CD8-positive, alpha-beta memory T cell (primary cell): ENCODE measurements around the gene LBR. TPM values are rescaled to one million over a fixed set of nuclear protein-coding genes. Genes with fewer than 3 reads are reported as not detected.
A peak's percentile ranks its signal among the peaks of the same experiment; 100 is the strongest.

Source experiments
- CTCF ChIA-PET: fragments of 350-600 bp; sonication (Branson Sonifier 250); formaldehyde crosslinking; loops from one replicate; lab custom pipeline; 2021; ENCODE audit warnings: antibody characterized with exemption; lab: Charles Lee
- POLR2A ChIA-PET: fragments of 350-600 bp; sonication (Branson Sonifier 250); formaldehyde crosslinking; loops from one replicate; lab custom pipeline; 2021; ENCODE audit warnings: antibody characterized with exemption; lab: Charles Lee
- DNase-seq, 5 donors: peaks; one replicate each; pipeline versions ENCODE4 v3.0.0 to v3.0.0-alpha.2; 2020 to 2022; ENCODE audit warnings: mixed read lengths in 1 of 5
- H3K27ac ChIP-seq: one replicate; pipeline ENCODE4 v1.7.0; 2013; ENCODE audit warnings: low read depth, mild to moderate bottlenecking, low read length, moderate library complexity
- H3K27me3 ChIP-seq: 2 replicates; pipeline ENCODE4 v1.7.0; 2013; ENCODE audit warnings: low read length, mild to moderate bottlenecking; ENCODE audit not compliant: insufficient read depth, poor library complexity, severe bottlenecking
- H3K36me3 ChIP-seq: 2 replicates; pipeline ENCODE4 v1.7.0; 2013; ENCODE audit warnings: mild to moderate bottlenecking, low read length, moderate library complexity; ENCODE audit not compliant: insufficient read depth
- H3K4me1 ChIP-seq: 2 replicates; pipeline ENCODE4 v1.7.0; 2013; ENCODE audit warnings: mild to moderate bottlenecking, low read length, moderate library complexity; ENCODE audit not compliant: insufficient read depth
- H3K4me3 ChIP-seq: 2 replicates; pipeline ENCODE4 v1.7.0; 2013; ENCODE audit warnings: mild to moderate bottlenecking, low read length
- H3K9me3 ChIP-seq: 2 replicates; pipeline ENCODE4 v1.7.0; 2013; ENCODE audit warnings: mild to moderate bottlenecking, low read length
- H3K27ac Mint-ChIP-seq, 8 donors: one replicate each; pipeline ENCODE4 v1.8.0; 2020 to 2021; ENCODE audit warnings: mixed read lengths in 8 of 8, mild to moderate bottlenecking in 6 of 8, inconsistent platforms in 3 of 8, moderate library complexity in 3 of 8
- H3K27me3 Mint-ChIP-seq, 2 donors: one replicate each; pipeline ENCODE4 v1.8.0; 2020 to 2021; ENCODE audit warnings: mixed read lengths in 2 of 2, mild to moderate bottlenecking in 1 of 2, moderate library complexity in 1 of 2
- H3K36me3 Mint-ChIP-seq, 3 donors: one replicate each; pipeline ENCODE4 v1.8.0; 2020 to 2021; ENCODE audit warnings: mixed read lengths in 3 of 3, inconsistent platforms in 1 of 3, mild to moderate bottlenecking in 1 of 3
- H3K4me1 Mint-ChIP-seq, 3 donors: one replicate each; pipeline ENCODE4 v1.8.0; 2020 to 2021; ENCODE audit warnings: mixed read lengths in 3 of 3, inconsistent platforms in 1 of 3, mild to moderate bottlenecking in 1 of 3
- H3K4me3 Mint-ChIP-seq, 7 donors: one replicate each; pipeline ENCODE4 v1.8.0; 2020 to 2021; ENCODE audit warnings: mixed read lengths in 7 of 7, mild to moderate bottlenecking in 6 of 7, moderate library complexity in 4 of 7, inconsistent platforms in 2 of 7
- H3K9me3 Mint-ChIP-seq, 5 donors: one replicate each; pipeline ENCODE4 v1.8.0; 2020 to 2022; ENCODE audit warnings: mixed read lengths in 5 of 5, mild to moderate bottlenecking in 3 of 5, moderate library complexity in 2 of 5, inconsistent platforms in 1 of 5
- polyA plus RNA-seq: library from polyadenylated mRNA; unstranded; fragments of 300-500 nt; fragmentation: Illumina TruSeq; gene quantifications from one replicate; pipeline ENCODE4 v1.2.3, GENCODE V29; 2021
- total RNA-seq, 2 experiments: library from RNA; stranded (reverse); gene quantifications; one replicate each; pipeline ENCODE4 v1.2.3, GENCODE V29; 2021

The LBR gene
- total and polyA plus RNA-seq, 3 experiments from 2014 or later: 110 to 132 (median 125) TPM

DNA sequence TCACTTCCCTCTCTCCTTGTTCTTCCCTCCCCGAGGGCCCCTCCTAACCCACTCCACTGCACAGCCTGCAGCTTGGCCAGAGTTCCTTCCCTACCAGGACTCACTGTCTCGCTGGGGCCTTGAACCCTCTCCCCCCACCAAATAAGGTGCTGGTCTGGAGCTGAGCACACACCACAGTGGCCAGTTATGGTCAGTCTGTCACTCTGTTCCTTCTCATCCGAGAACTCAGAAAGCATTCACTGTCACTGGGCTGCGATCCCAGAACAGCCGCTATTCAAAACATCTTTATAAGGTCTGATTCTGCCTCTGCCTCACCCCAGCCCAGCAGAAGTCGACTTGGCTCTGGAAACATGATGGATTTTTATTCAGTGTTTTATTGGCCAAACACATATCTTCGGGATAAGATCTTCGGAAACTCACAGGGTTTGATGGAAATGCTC is 19.8 kb upstream of the LBR start:
- Mint-ChIP-seq H3K27ac (peak overlapping the region in 4 of 8 donors; percentile 23 to 50 (median 33)), H3K9me3 (no peaks in the 10 kb centered on the region), H3K4me1 (peaks cover 45 to 50% (median 47%) of the 10 kb centered on the region in 3 donors), H3K36me3 (no peaks in the 10 kb centered on the region), H3K27me3 (no peaks in the 10 kb centered on the region), H3K4me3 (no peak overlapping the region)
- H3K27me3 ChIP-seq: no peaks in the 10 kb centered on the region
- peaks cover 42% of the 10 kb centered on the region for H3K4me1 ChIP-seq
- DNase-seq: no peak
- no peak overlapping the region for H3K27ac ChIP-seq
- no peaks in the 10 kb centered on the region for H3K36me3 ChIP-seq
- ChIA-PET POLR2A (no interaction called here), CTCF (interaction anchor here (1.0 to 1.7 kb wide), 5 partner anchors 11 to 27 kb away, joined by 3 to 7 read pairs (median 4); no protein-coding TSS in a partner anchor)
- H3K9me3 ChIP-seq: no peaks in the 10 kb centered on the region
- H3K4me3 ChIP-seq: no peak overlapping the region

DNA sequence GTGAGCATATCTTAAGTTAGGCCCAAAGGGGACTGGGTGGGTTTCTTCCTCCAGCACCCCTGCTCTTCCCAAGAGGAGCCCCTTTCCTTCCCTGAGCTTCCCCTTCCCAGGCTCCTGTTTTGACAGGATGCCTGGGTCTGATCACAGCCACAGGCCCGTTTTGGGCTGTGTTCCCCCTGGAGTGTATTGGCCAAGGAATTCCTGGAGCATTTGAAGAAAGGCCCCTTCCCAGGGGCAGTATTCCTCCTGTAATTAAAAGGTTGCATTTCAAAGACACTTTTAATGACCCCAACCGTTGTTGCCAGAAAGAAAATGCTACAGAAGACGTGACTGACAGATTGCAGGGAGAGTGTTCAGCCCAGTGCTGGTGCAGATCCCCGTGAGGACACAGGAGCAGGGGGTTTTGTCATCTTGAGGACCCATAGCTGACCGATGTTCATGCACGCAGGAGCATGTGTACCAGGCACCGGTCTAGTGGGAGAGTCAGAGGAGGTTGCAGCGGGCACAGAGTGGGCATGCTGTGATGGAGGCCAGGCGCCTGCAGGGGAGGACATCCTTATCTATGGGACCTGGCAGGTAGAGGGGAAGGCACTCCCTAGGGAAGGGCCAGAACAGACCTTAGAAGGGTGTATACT is 19.3 kb upstream of the LBR start:
- no peaks in the 10 kb centered on the region for H3K36me3 ChIP-seq
- peaks cover 48% of the 10 kb centered on the region for H3K4me1 ChIP-seq
- no peaks in the 10 kb centered on the region for H3K36me3 Mint-ChIP-seq
- POLR2A ChIA-PET: no interaction called here
- H3K27me3 Mint-ChIP-seq: no peaks in the 10 kb centered on the region
- no peaks in the 10 kb centered on the region for H3K27me3 ChIP-seq
- H3K9me3 Mint-ChIP-seq: no peaks in the 10 kb centered on the region
- H3K27ac Mint-ChIP-seq: peak overlapping the region in 2 of 8 donors; percentile 29 to 50
- H3K4me3 ChIP-seq: no peak overlapping the region
- peak overlapping the region in 1 of 7 donors; percentile 65 for H3K4me3 Mint-ChIP-seq
- peaks cover 48 to 56% (median 53%) of the 10 kb centered on the region in 3 donors for H3K4me1 Mint-ChIP-seq
- no peak overlapping the region for H3K27ac ChIP-seq
- no peak for DNase-seq
- CTCF ChIA-PET: interaction anchor here (1.0 to 3.7 kb wide), 3 partner anchors 19 to 27 kb away, joined by 3 to 35 read pairs (median 4); partner anchors contain the start of gene LBR
- H3K9me3 ChIP-seq: no peaks in the 10 kb centered on the region

DNA sequence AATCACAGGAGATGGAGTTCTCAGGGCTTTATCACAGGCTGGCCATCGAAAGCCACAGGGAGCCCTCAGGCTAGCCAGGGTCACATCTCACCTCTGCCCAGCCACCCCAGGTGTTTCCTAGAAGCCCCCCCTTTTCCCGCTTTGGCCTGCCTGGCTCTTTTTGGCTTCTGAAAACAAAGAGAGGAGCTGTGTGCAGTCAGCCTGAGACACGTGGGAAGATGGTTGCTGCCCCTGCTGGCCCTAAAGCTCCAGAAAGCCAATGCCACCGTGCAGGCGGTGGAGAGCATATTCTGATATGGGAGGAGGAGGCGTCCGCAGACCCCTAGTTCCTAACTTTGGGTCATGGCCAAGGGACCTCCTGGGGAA is 18.7 kb upstream of the LBR start:
- no peaks in the 10 kb centered on the region for H3K36me3 Mint-ChIP-seq
- Histone ChIP-seq H3K27me3 (no peaks in the 10 kb centered on the region), H3K9me3 (no peaks in the 10 kb centered on the region), H3K4me3 (no peak overlapping the region), H3K36me3 (no peaks in the 10 kb centered on the region), H3K27ac (no peak overlapping the region), H3K4me1 (peaks cover 53% of the 10 kb centered on the region)
- ChIA-PET POLR2A (interaction anchor here (2.6 to 3.5 kb wide), 2 partner anchors 20 to 21 kb away, joined by 48 to 98 read pairs; partner anchors contain the start of gene LBR), CTCF (interaction anchor here (1.3 to 3.7 kb wide), 2 partner anchors 19 to 21 kb away, joined by 4 to 35 read pairs; partner anchors contain the start of gene LBR)
- DNase-seq: no peak
- no peaks in the 10 kb centered on the region for H3K9me3 Mint-ChIP-seq
- peak overlapping the region in 6 of 8 donors; percentile 68 to 97 (median 92) for H3K27ac Mint-ChIP-seq
- H3K27me3 Mint-ChIP-seq: no peaks in the 10 kb centered on the region
- H3K4me1 Mint-ChIP-seq: peaks cover 54 to 61% (median 58%) of the 10 kb centered on the region in 3 donors
- H3K4me3 Mint-ChIP-seq: peak overlapping the region in 1 of 7 donors; percentile 27

DNA sequence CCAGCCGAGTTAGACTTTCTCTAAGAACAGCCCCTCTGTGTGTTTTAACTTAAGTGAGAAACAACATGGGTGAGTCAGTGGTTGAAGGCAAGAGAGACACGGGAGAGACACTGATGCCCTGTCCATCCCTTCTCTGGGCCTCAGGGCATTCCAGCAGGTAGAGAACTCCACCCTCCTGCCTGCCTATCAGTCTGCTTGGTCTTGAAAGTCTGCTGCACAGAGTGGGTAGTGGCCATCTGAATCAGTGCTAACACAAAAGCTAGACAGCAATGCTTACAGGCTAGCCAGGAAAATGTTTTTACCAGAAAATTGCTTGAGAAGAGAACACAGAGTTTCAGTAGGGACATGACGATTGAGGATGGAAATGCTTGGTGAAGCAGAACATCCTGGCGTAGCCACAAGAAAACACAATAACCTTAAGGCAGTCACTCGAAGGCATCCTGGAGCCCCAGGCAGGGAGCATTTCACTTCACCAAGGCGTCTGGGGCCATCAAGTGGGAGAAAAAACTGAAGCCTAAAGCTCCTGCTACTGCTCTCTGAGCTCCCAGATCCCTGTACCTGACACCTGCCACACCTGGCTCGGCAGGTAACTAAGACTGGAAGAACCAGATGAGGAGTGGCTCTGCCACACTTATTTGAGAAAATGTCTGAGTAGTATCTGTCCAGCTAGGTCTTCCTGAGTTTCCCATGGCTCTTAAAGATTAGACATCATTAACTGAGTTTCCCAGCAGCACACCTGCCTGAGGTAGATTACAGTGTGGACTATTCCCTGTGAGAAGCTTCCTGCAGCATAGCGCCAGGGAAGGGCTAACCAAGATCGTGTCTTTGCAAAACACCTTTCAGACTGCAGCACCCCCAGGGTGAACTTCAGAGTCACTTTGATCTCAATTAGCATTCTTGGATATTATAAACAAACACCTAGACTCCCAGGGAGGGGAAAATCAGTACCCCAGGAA is 18.1 kb upstream of the LBR start:
- no peaks in the 10 kb centered on the region for H3K36me3 ChIP-seq
- no peaks in the 10 kb centered on the region for H3K27me3 ChIP-seq
- CTCF ChIA-PET: interaction anchor here (0.9 to 3.7 kb wide), 8 partner anchors 15 to 451 kb away, joined by 3 to 35 read pairs (median 8); partner anchors contain the start of gene LBR
- Mint-ChIP-seq H3K27ac (peak overlapping the region; percentile 68 to 98 (median 94)), H3K4me1 (peaks cover 53 to 62% (median 62%) of the 10 kb centered on the region in 3 donors), H3K9me3 (no peaks in the 10 kb centered on the region), H3K36me3 (no peaks in the 10 kb centered on the region), H3K4me3 (peak overlapping the region in 6 of 7 donors; percentile 71 to 86 (median 77)), H3K27me3 (no peaks in the 10 kb centered on the region)
- peak overlapping the region; percentile 29 for H3K4me3 ChIP-seq
- POLR2A ChIA-PET: interaction anchor here (1.3 to 3.5 kb wide), 5 partner anchors 15 to 617 kb away, joined by 7 to 98 read pairs (median 10); partner anchors contain the start of genes H3-3A, LBR and SDE2
- H3K9me3 ChIP-seq: no peaks in the 10 kb centered on the region
- DNase-seq: peak in 1 of 5 donors; percentile 47
- H3K4me1 ChIP-seq: peaks cover 59% of the 10 kb centered on the region
- peak overlapping the region; percentile 29 for H3K27ac ChIP-seq

DNA sequence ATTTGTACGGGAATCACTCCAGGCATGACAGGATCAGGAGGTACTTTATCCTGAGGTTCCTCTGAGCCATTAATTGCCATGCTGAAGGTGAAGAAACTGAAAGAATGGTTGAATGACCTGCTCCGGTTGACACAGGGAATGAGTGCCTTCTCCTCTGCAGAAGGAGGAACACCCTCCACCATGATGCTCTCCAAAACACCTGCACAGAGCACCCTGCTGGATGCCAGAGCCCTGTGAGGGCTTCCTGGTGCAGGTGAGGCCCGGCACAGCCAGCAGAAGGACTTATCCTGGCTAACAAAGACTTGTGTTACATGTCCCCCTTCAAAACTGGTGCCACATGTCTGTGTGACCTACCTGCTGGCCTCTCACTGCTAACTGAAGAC is 14.3 kb upstream of the LBR start:
- H3K4me3 Mint-ChIP-seq: peak overlapping the region in 4 of 7 donors; percentile 33 to 52 (median 50)
- no peaks in the 10 kb centered on the region for H3K9me3 ChIP-seq
- peaks cover 46 to 56% (median 55%) of the 10 kb centered on the region in 3 donors for H3K4me1 Mint-ChIP-seq
- ChIA-PET POLR2A (interaction anchor here (1.3 kb wide), 1 partner anchor 25 kb away, joined by 3 read pairs; no protein-coding TSS in a partner anchor), CTCF (interaction anchor here (0.8 to 2.6 kb wide), 6 partner anchors 11 to 122 kb away, joined by 3 to 13 read pairs (median 4); partner anchors contain the start of gene LBR)
- no peak for DNase-seq
- H3K27me3 ChIP-seq: no peaks in the 10 kb centered on the region
- H3K4me1 ChIP-seq: peaks cover 58% of the 10 kb centered on the region
- no peaks in the 10 kb centered on the region for H3K9me3 Mint-ChIP-seq
- H3K27me3 Mint-ChIP-seq: no peaks in the 10 kb centered on the region
- H3K36me3 Mint-ChIP-seq: no peaks in the 10 kb centered on the region
- H3K4me3 ChIP-seq: no peak overlapping the region
- no peak overlapping the region for H3K27ac ChIP-seq
- H3K27ac Mint-ChIP-seq: peak overlapping the region; percentile 55 to 94 (median 75)
- H3K36me3 ChIP-seq: no peaks in the 10 kb centered on the region

DNA sequence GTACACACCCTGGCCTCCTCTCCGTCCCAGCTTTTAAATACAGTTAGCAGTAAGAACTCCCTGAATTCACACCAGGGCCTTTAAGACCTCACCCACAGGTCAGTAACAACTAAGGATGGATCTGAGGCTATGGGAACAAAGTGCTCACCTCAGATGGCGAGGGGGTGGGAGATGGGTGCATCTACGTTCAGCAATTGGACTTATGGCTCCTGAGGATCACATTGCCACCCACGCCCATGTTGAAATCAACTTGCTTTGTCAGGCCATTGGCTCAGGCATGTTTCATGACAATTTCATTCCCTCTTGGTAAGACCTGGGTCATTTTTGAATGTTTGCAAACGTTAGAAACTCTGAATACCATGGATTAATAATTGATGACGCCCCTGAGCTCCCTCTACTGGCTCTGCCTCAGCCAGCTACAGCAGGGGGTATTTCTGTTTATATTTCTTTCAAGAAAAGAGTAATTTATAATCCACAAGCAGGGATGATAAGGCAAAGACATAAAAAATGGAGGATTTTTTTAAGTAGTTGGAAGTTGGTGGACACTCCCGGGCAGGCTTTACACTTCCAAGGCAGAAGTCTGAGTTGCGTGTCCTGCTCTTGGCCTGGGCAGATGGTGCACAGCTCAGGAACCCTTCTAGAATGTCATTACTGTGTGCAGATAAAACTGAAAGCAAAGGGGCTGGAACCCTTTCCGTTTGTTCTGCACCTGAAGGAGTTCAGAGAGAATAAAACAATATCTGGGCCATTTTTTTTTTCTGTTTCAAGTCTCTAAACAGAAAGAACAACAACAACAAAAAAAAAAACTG is 13.7 kb upstream of the LBR start:
- Histone ChIP-seq H3K9me3 (no peaks in the 10 kb centered on the region), H3K4me3 (no peak overlapping the region), H3K36me3 (no peaks in the 10 kb centered on the region), H3K27me3 (no peaks in the 10 kb centered on the region), H3K4me1 (peaks cover 52% of the 10 kb centered on the region), H3K27ac (no peak overlapping the region)
- H3K27me3 Mint-ChIP-seq: no peaks in the 10 kb centered on the region
- CTCF ChIA-PET: interaction anchor here (0.8 to 2.6 kb wide), 6 partner anchors 10 to 122 kb away, joined by 3 to 13 read pairs (median 4); partner anchors contain the start of gene LBR
- DNase-seq: no peak
- H3K4me1 Mint-ChIP-seq: peaks cover 46 to 56% (median 55%) of the 10 kb centered on the region in 3 donors
- H3K36me3 Mint-ChIP-seq: no peaks in the 10 kb centered on the region
- no peaks in the 10 kb centered on the region for H3K9me3 Mint-ChIP-seq
- peak overlapping the region in 5 of 7 donors; percentile 33 to 66 (median 51) for H3K4me3 Mint-ChIP-seq
- H3K27ac Mint-ChIP-seq: peak overlapping the region; percentile 55 to 96 (median 75)
- POLR2A ChIA-PET: interaction anchor here (0.8 to 1.3 kb wide), 2 partner anchors 13 to 26 kb away, joined by 3 to 4 read pairs; no protein-coding TSS in a partner anchor
